GM18858 (cell line): ENCODE results near the gene PPFIBP2.
"Not testable (repeated sequence)": the region's sequence is repeated elsewhere in the genome, so short reads cannot be mapped to it uniquely, and the experiment has no call there.

Experiments used
- ATAC-seq: cut with Tn5 transposase; IDR thresholded peaks from one replicate; pipeline ENCODE4 v1.9.1; 2021; ENCODE audit not compliant: unreplicated experiment

The PPFIBP2 gene

GRCh38 chr11:7498193-7498592 lies 15.6 kb upstream of the PPFIBP2 start:
- ATAC-seq, result no peak

DNA sequence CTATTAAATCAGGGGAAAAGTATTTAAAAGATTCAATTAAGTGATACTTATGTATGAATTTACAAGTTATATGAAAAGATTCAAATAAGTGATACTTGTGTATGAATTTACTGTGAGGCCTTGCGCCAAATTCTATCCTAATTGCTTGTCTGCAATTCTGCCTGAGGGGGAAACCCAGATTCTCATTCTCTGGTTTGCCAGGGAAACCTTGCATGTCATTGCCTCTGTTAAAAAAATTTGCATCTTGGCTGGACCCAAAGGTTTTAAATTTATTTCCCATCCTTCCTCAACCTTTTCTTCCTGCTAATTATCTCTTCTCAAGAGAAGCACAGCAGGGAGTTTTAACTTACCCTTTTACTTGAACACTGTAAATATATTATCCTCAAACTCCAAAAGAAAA lies 14.7 kb upstream of the PPFIBP2 start:
- ATAC-seq, result no peak

- no peak for ATAC-seq
Measured at GRCh38 chr11:7500251-7500650, 13.5 kb upstream of the PPFIBP2 start.

- ATAC-seq, result no peak
Measured at GRCh38 chr11:7501251-7501650, 12.5 kb upstream of the PPFIBP2 start.

DNA sequence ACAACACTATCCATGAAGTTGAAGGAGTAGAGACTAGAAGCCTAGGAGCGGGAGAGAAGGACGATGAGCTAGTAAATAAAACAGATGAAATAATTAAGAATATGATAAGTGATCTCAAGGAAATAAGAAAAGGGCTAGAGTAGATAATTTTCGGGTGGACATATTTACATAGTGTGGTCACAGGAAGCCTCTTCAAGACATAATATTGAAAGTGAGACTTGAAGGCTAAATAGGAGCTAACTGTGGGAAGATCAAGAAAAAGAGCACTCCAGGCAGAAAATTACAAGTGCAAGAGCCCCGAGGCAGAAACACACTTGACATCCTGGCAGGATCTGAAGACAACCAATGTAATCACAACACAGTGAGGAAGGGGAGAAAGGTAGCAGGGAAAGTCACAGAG lies 11.9 kb upstream of the PPFIBP2 start:
- no peak for ATAC-seq

GRCh38 chr11:7506243-7506642 lies 7.6 kb upstream of the PPFIBP2 start:
- ATAC-seq, result no peak

DNA sequence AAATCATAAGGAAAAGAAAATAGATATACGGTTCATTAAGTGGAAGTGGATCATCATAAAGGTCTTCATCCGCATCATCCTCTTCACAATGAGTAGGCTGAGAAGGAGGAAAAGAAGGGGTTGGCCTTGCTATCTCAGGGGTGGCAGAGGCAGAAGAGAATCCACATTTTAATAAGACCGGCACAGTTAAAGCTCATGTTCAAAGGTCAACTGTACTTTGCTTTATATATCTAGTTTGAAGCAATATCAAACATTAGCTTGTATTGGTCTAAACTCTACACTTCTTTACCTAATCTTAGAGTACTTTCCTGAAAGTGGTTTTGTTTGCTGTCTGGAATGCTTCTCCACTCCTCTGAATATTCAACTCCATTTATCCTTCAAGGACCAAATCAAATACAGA lies 5.7 kb upstream of the PPFIBP2 start:
- ATAC-seq, result no peak

- no peak for ATAC-seq
Measured at GRCh38 chr11:7509966-7510365, 3.8 kb upstream of the PPFIBP2 start.

GRCh38 chr11:7511401-7511800 lies 2.4 kb upstream of the PPFIBP2 start:
- no peak for ATAC-seq

DNA sequence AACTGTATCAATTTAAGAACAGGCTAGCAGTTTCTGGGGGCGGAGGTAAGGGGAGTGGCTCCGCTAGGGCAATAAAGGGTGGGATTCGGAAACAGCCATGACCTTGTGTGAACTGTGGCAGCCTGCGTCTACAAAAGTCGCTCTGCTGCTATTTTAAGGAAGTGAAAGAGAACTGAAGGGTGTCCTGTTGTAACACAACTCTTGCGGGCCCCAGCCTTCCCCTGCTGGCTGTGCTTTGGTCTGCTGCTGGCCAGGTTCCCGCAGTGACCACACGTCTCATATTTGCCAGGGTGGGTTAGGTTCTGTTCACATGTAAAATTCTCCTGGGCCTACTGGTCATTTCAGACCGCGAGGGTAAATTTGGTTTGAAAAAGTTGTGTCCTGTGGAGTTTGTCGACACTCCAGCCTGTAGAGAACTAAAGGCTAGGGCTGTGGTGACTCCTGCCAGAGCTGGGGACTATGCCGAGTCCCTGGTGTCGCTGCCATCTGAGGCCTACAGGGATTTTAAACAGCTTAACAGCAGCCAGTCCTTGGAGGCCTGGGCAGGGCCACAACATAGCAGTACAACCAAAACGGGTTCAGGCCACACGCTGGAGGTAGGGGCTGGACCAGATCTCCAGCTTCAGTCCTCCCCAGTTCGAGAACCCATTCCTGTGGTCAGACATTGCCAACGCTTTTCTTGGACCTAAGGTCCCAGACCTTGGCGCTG lies 1.1 kb upstream of the PPFIBP2 start:
- ATAC-seq, result peak; percentile 64

GRCh38 chr11:7514099-7514591 lies 346 bp downstream of the PPFIBP2 start:
- ATAC-seq, result no peak

- ATAC-seq, result no peak
Measured at GRCh38 chr11:7515447-7515886, 1.7 kb downstream of the PPFIBP2 start.

GRCh38 chr11:7516475-7516874 lies 2.7 kb downstream of the PPFIBP2 start:
- no peak for ATAC-seq

GRCh38 chr11:7517743-7518142 lies 3.9 kb downstream of the PPFIBP2 start:
- ATAC-seq, result not testable (repeated sequence)

- ATAC-seq, result no peak
Measured at GRCh38 chr11:7518811-7519562, 5.2 kb downstream of the PPFIBP2 start.

- ATAC-seq, result peak; percentile 47
Measured at GRCh38 chr11:7520011-7520942, 6.5 kb downstream of the PPFIBP2 start.

DNA sequence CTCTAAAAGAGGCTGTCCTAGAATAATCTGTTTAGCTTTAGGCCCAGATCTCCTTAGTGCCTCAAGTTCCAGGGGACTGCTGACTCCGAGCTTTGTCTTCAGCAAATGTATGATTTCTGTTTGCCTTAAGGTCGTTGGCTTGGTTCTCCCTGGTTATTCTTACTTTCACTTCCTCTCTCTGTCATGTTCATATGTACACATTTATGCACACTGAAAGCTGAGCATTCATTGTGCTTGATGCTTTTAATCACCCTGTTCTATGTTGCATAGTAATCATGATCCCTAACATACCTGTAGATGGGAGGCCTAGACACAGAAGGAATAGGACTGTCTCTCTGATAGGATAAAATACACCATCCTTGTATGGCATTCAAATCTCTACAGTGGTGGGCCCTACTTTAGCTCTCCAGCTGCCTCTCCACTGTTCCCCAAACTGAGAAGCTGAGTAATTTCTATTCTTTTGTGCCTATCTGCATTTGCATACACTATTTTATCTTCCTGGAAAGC lies 7.2 kb downstream of the PPFIBP2 start:
- peak; percentile 68 for ATAC-seq

GRCh38 chr11:7522121-7522520 lies 8.3 kb downstream of the PPFIBP2 start:
- ATAC-seq, result no peak

- ATAC-seq, result no peak
Measured at GRCh38 chr11:7522546-7522945, 8.7 kb downstream of the PPFIBP2 start.

GRCh38 chr11:7523416-7524210 lies 9.8 kb downstream of the PPFIBP2 start:
- no peak for ATAC-seq
